ENCODE measurements around the gene PDXP.

The PDXP gene

DNA sequence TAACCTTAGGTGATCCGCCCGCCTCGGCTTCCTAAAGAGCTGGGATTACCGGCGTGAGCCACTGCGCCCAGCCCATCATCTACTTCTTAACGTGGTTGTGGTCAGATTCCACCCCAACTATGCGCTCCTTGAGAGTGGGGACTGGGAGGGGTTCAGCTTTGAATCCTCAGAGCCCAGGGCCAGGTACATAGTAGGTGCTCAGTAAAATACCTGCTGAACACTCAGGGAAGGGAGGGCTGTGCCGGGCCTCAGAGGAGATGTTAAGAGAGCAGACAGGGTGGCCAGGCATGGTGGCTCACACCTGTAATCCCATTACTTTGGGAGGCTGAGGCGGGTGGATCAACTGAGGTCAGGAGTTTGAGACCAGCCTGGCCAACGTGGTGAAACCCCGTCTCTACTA is 15.7 kb downstream of the PDXP start:
- DNase-seq = no peak
- H3K36me3 ChIP-seq = no peaks in the 10 kb centered on the region
- no peaks in the 10 kb centered on the region for H3K9me3 ChIP-seq
- H3K27me3 ChIP-seq = no peaks in the 10 kb centered on the region
- peaks cover 15% of the 10 kb centered on the region for H3K4me1 ChIP-seq
- no peak for TF ChIP-seq CTCF (IDR thresholded peaks at IDR 0.05; ENCODE audit: low read depth, low read length)
- no peak overlapping the region for H3K4me3 ChIP-seq (ENCODE audit: low read depth, low read length)

GRCh38 chr22:37674951-37675929 is 16.7 kb downstream of the PDXP start, which contains the start of gene LGALS1:
Gene LGALS1, plus strand, starts transcription at chr22:37675636. Its CDS starts 67 bp downstream, at chr22:37675703.
- Histone ChIP-seq H3K4me3 (ENCODE audit: low read depth, low read length) (peak within 1 kb of the TSS; percentile 52), H3K36me3 (no peaks in the 10 kb centered on the region), H3K9me3 (no peaks in the 10 kb centered on the region), H3K4me1 (peaks cover 15% of the 10 kb centered on the region), H3K27me3 (no peaks in the 10 kb centered on the region)
- TF ChIP-seq CTCF (IDR thresholded peaks at IDR 0.05; ENCODE audit: low read depth, low read length) = peak; percentile 10; the same call in 1 of the 2 replicates
- peak; percentile 94 for DNase-seq

- DNase-seq = peak; percentile 37
- peak overlapping the region; percentile 52 for H3K4me3 ChIP-seq (ENCODE audit: low read depth, low read length)
- no peaks in the 10 kb centered on the region for H3K27me3 ChIP-seq
- TF ChIP-seq CTCF (IDR thresholded peaks at IDR 0.05; ENCODE audit: low read depth, low read length) = no peak
- peaks cover 15% of the 10 kb centered on the region for H3K4me1 ChIP-seq
- H3K36me3 ChIP-seq = no peaks in the 10 kb centered on the region
- no peaks in the 10 kb centered on the region for H3K9me3 ChIP-seq
These were observed 17.6 kb downstream of the PDXP start for GRCh38 chr22:37675930-37676735.

DNA sequence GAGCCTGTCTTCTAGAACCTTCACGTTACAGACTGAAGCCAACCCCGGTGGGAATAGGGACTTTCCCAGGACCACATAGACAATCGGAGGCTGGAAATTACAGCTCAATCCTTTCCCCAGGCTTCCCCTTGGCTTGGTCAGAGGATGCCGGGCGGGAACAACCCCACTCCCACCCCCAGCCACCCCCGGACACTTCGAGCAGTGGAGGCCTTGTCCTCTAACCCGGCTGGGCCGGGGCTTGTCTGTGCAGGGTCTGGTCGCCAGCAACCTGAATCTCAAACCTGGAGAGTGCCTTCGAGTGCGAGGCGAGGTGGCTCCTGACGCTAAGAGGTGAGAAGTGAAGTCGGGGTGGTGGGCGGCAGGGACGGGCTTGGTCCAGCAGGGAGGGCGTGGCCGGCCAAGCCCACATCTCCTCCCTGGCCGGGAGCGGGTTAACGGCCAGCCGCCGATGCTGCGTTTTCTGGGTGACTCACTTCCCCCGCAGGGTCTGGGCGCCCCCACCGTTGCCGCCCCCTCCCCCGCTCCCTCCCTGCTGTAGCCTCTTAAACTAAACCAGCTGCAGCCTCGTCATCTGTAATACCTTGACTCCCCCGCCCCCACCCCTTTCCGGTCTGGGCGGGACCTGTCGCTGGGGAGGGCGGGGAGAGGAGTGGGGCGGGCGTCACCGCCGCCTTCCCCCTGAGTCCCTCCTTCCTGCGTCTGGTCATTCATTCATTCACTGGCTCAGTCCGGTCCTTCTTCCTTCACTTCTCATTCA is 18.4 kb downstream of the PDXP start:
- H3K4me1 ChIP-seq = peaks cover 15% of the 10 kb centered on the region
- H3K36me3 ChIP-seq = no peaks in the 10 kb centered on the region
- no peaks in the 10 kb centered on the region for H3K27me3 ChIP-seq
- DNase-seq = peak; percentile 94
- no peaks in the 10 kb centered on the region for H3K9me3 ChIP-seq
- no peak for TF ChIP-seq CTCF (IDR thresholded peaks at IDR 0.05; ENCODE audit: low read depth, low read length)
- H3K4me3 ChIP-seq (ENCODE audit: low read depth, low read length) = peak overlapping the region; percentile 52

GRCh38 chr22:37677493-37677974 is 19.0 kb downstream of the PDXP start:
- no peaks in the 10 kb centered on the region for H3K9me3 ChIP-seq
- peaks cover 15% of the 10 kb centered on the region for H3K4me1 ChIP-seq
- no peak for TF ChIP-seq CTCF (IDR thresholded peaks at IDR 0.05; ENCODE audit: low read depth, low read length)
- no peaks in the 10 kb centered on the region for H3K27me3 ChIP-seq
- H3K36me3 ChIP-seq = no peaks in the 10 kb centered on the region
- no peak for DNase-seq
- peak overlapping the region; percentile 52 for H3K4me3 ChIP-seq (ENCODE audit: low read depth, low read length)

Measured in BE2C (cell line).